ENCODE data around the gene ANKFN1. TPM values are rescaled to one million over a fixed set of nuclear protein-coding genes. Genes with fewer than 3 reads are reported as not detected.

The ANKFN1 gene
- total RNA-seq, 1 experiment from 2014 or later: not detected

DNA sequence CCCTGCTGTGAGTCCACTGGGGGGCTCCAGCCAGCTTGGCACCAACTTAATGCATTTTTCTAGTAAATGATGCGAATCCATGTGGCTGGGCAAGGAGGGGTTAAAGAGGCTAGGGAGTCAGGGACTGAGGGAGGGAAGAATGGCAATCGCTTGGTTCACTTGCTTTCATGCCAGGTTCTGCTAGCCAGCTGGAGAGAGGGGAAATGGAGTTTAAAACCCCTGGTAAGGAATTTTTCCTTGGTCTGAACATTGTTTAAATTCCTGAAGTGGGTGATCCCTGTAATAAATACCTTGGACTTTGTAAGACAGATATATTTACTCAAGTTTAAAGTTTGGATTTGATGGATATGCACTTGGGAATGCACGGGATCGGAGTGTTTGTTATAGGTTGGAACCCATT lies 22.8 kb downstream of the ANKFN1 start:
- Histone ChIP-seq H3K36me3 (ENCODE audit: insufficient read depth, low read length, poor library complexity, severe bottlenecking) (no peaks in the 10 kb centered on the region), H3K27me3 (replicated peaks; ENCODE audit: insufficient read depth, low read depth, low read length, poor library complexity) (no peaks in the 10 kb centered on the region), H3K4me3 (ENCODE audit: low read depth, low read length, poor library complexity, severe bottlenecking) (no peak overlapping the region), H3K9me3 (ENCODE audit: low read depth, low read length, poor library complexity, severe bottlenecking) (no peaks in the 10 kb centered on the region), H3K4me1 (ENCODE audit: insufficient read depth, low read length, poor library complexity, severe bottlenecking) (no peaks in the 10 kb centered on the region), H3K27ac (ENCODE audit: low read depth, low read length, poor library complexity, severe bottlenecking) (no peak overlapping the region)
- intact Hi-C loops (cut with micrococcal nuclease; ENCODE audit: unreplicated experiment): no loop called here
- DNase-seq (ENCODE audit: low spot score): no peak
- POLR2A ChIA-PET (ENCODE audit: low non-redundant PET): no interaction called here
- CTCF ChIA-PET: no interaction called here
- TF ChIP-seq, protein P1, sequence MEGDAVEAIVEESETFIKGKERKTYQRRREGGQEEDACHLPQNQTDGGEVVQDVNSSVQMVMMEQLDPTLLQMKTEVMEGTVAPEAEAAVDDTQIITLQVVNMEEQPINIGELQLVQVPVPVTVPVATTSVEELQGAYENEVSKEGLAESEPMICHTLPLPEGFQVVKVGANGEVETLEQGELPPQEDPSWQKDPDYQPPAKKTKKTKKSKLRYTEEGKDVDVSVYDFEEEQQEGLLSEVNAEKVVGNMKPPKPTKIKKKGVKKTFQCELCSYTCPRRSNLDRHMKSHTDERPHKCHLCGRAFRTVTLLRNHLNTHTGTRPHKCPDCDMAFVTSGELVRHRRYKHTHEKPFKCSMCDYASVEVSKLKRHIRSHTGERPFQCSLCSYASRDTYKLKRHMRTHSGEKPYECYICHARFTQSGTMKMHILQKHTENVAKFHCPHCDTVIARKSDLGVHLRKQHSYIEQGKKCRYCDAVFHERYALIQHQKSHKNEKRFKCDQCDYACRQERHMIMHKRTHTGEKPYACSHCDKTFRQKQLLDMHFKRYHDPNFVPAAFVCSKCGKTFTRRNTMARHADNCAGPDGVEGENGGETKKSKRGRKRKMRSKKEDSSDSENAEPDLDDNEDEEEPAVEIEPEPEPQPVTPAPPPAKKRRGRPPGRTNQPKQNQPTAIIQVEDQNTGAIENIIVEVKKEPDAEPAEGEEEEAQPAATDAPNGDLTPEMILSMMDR (conservative IDR thresholded peaks at IDR 0.05; ENCODE audit: low read depth, low read length): no peak
- TF ChIP-seq EZH2 (IDR thresholded peaks at IDR 0.05; ENCODE audit: borderline replicate concordance, low read depth, low read length, poor library complexity, severe bottlenecking): no peak
- no TSS peak for BruUV-seq (replicated peaks)

DNA sequence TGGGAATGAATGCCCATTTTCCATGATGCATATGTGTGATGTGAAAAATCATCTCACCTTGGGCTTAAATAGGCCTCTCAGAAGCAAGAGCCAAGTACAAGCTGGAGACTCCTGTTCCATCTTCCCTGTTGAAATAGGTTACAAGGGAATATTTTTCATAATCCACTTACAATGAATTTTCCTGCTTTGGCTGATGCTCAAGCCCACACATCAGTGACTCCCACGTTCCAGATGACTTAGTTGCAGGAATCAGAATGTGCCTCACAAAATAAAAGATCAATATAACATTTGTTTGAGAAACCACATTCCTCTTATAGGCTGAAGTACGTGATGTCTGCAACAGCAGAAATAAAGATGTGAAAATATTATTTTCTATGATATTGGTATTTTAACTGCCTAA lies 24.1 kb downstream of the ANKFN1 start:
- no peak for TF ChIP-seq EZH2 (IDR thresholded peaks at IDR 0.05; ENCODE audit: borderline replicate concordance, low read depth, low read length, poor library complexity, severe bottlenecking)
- TF ChIP-seq, protein P1 (conservative IDR thresholded peaks at IDR 0.05; ENCODE audit: low read depth, low read length): no peak
- BruUV-seq (replicated peaks): no TSS peak
- no peaks in the 10 kb centered on the region for H3K9me3 ChIP-seq (ENCODE audit: low read depth, low read length, poor library complexity, severe bottlenecking)
- ChIA-PET POLR2A (ENCODE audit: low non-redundant PET) (no interaction called here), CTCF (no interaction called here)
- intact Hi-C loops (cut with micrococcal nuclease; ENCODE audit: unreplicated experiment): no loop called here
- no peak overlapping the region for H3K27ac ChIP-seq (ENCODE audit: low read depth, low read length, poor library complexity, severe bottlenecking)
- no peak for DNase-seq (ENCODE audit: low spot score)
- H3K4me1 ChIP-seq (ENCODE audit: insufficient read depth, low read length, poor library complexity, severe bottlenecking): no peaks in the 10 kb centered on the region
- H3K27me3 ChIP-seq (replicated peaks; ENCODE audit: insufficient read depth, low read depth, low read length, poor library complexity): no peaks in the 10 kb centered on the region
- H3K36me3 ChIP-seq (ENCODE audit: insufficient read depth, low read length, poor library complexity, severe bottlenecking): no peaks in the 10 kb centered on the region
- H3K4me3 ChIP-seq (ENCODE audit: low read depth, low read length, poor library complexity, severe bottlenecking): no peak overlapping the region

DNA sequence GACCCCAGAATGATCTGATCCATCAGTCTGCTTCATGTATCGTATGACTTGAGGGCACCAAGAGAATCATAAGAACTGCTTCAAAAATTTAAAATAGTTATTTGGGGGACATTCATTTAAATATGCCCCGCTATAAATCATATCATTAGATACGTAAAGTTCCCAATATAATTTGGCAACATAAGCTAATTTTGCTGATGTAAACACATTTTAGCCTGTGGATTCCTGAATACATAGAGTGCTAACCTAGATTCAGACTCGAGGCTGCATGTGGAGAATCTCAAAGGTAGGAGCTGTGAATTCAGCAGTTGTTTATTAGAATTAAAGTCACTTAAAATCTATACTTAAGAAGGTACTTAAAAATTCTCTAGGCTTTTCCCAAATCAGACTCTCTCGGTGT lies 24.9 kb downstream of the ANKFN1 start:
- POLR2A ChIA-PET (ENCODE audit: low non-redundant PET): no interaction called here
- no TSS peak for BruUV-seq (replicated peaks)

More for the DNA sequence above, 24.9 kb downstream of the ANKFN1 start:
- Histone ChIP-seq H3K27ac (ENCODE audit: low read depth, low read length, poor library complexity, severe bottlenecking) (no peak overlapping the region), H3K4me3 (ENCODE audit: low read depth, low read length, poor library complexity, severe bottlenecking) (no peak overlapping the region), H3K9me3 (ENCODE audit: low read depth, low read length, poor library complexity, severe bottlenecking) (no peaks in the 10 kb centered on the region), H3K27me3 (replicated peaks; ENCODE audit: insufficient read depth, low read depth, low read length, poor library complexity) (no peaks in the 10 kb centered on the region), H3K36me3 (ENCODE audit: insufficient read depth, low read length, poor library complexity, severe bottlenecking) (no peaks in the 10 kb centered on the region), H3K4me1 (ENCODE audit: insufficient read depth, low read length, poor library complexity, severe bottlenecking) (no peaks in the 10 kb centered on the region)
- DNase-seq (ENCODE audit: low spot score): no peak
- CTCF ChIA-PET: no interaction called here
- intact Hi-C loops (cut with micrococcal nuclease; ENCODE audit: unreplicated experiment): no loop called here
- no peak for TF ChIP-seq EZH2 (IDR thresholded peaks at IDR 0.05; ENCODE audit: borderline replicate concordance, low read depth, low read length, poor library complexity, severe bottlenecking)
- TF ChIP-seq, protein P1 (conservative IDR thresholded peaks at IDR 0.05; ENCODE audit: low read depth, low read length): no peak

Data from A673 (cell line).